Esophagus squamous epithelium (tissue), 4 donors: ENCODE measurements around the gene POLL.

Source experiments
- CTCF ChIP-seq, 6 experiments: fragments of 450-650 bp in 4 of 6; fragments of 200-600 bp in 2 of 6; sonication (generic) in 2 of 6; IDR thresholded peaks; one replicate each; pipeline ENCODE4 v1.5.1; 2016 to 2019; ENCODE audit warnings: antibody characterized with exemption in 6 of 6, mild to moderate bottlenecking in 4 of 6, moderate library complexity in 4 of 6
- POLR2A ChIP-seq, 4 donors: fragments of 450-650 bp; IDR thresholded peaks; one replicate each; pipeline ENCODE4 v1.6.1; 2017; ENCODE audit warnings: antibody characterized with exemption in 4 of 4, mild to moderate bottlenecking in 4 of 4, moderate library complexity in 3 of 4

- no peak for TF ChIP-seq CTCF (IDR thresholded peaks at IDR 0.05)
- TF ChIP-seq POLR2A (IDR thresholded peaks at IDR 0.05) = no peak
Observed at GRCh38 chr10:101579516-101579870, 8.6 kb downstream of the POLL start.
